GM13977 (cell line): ENCODE data around the gene CHST11.

Experiments
- DNase-seq: peaks from one replicate; pipeline ENCODE4 v3.0.0; 2012; ENCODE audit warnings: low spot score
- CTCF ChIP-seq: IDR thresholded peaks from 2 replicates; pipeline ENCODE4 v1.5.1; 2012; ENCODE audit warnings: mild to moderate bottlenecking, control low read depth; ENCODE audit not compliant: insufficient read depth; ENCODE audit errors: extremely low read depth, missing control alignments
- in situ Hi-C: fragments of 300-500 bp; cut with MboI; formaldehyde crosslinking; loops from one replicate; pipeline ENCODE4 v1.12.0; 2022; ENCODE audit warnings: low sequenced_read_pairs, low pct_unique_long_range_greater_than_20kb, mixed read lengths, inconsistent platforms; ENCODE audit not compliant: unreplicated experiment

The CHST11 gene

GRCh38 chr12:104747330-104747729 lies 290.6 kb downstream of the CHST11 start:
- in situ Hi-C loops: no loop called here
- no peak for DNase-seq
- no peak for TF ChIP-seq CTCF

GRCh38 chr12:104747955-104748354 lies 291.2 kb downstream of the CHST11 start:
- TF ChIP-seq CTCF: no peak
- DNase-seq: no peak
- in situ Hi-C loops: no loop called here

- no peak for DNase-seq
- no peak for TF ChIP-seq CTCF
- in situ Hi-C loops: no loop called here
Observed at GRCh38 chr12:104748356-104748755, 291.6 kb downstream of the CHST11 start.

- no peak for TF ChIP-seq CTCF
- no peak for DNase-seq
- in situ Hi-C loops: no loop called here
Observed at GRCh38 chr12:104748790-104749189, 292.0 kb downstream of the CHST11 start.

- no peak for DNase-seq
- in situ Hi-C loops: no loop called here
- TF ChIP-seq CTCF: no peak
Observed at GRCh38 chr12:104749545-104749944, 292.8 kb downstream of the CHST11 start.

GRCh38 chr12:104750061-104750460 lies 293.3 kb downstream of the CHST11 start:
- no peak for TF ChIP-seq CTCF
- in situ Hi-C loops: no loop called here
- DNase-seq: no peak

- in situ Hi-C loops: no loop called here
- no peak for DNase-seq
- no peak for TF ChIP-seq CTCF
Observed at GRCh38 chr12:104751120-104751519, 294.4 kb downstream of the CHST11 start.
